ENCODE data around the gene SLC2A6. TPM values are rescaled to one million over a fixed set of nuclear protein-coding genes. Genes with fewer than 3 reads are reported as not detected.

Gene SLC2A6
- total RNA-seq, 1 donor from 2014 or later, result 2.0 TPM

- H3K27ac ChIP-seq (replicated peaks), result no peak overlapping the region
- TF ChIP-seq CTCF (IDR thresholded peaks at IDR 0.05; ENCODE audit: borderline replicate concordance), result no peak
- H3K4me3 ChIP-seq, result no peak overlapping the region
- no peaks in the 10 kb centered on the region for H3K27me3 ChIP-seq (ENCODE audit: low read depth)
- H3K36me3 ChIP-seq, result no peaks in the 10 kb centered on the region
- peaks cover 5% of the 10 kb centered on the region for H3K4me1 ChIP-seq
- H3K9me3 ChIP-seq (replicated peaks), result no peaks in the 10 kb centered on the region
- intact Hi-C loops (cut with micrococcal nuclease), result no loop called here
- no peak for DNase-seq
Measured at GRCh38 chr9:133521122-133522072, 42.5 kb upstream of the SLC2A6 start.

- no peak for DNase-seq
- H3K27me3 ChIP-seq (ENCODE audit: low read depth), result peaks cover 10% of the 10 kb centered on the region
- H3K27ac ChIP-seq (replicated peaks), result no peak overlapping the region
- intact Hi-C loops (cut with micrococcal nuclease), result no loop called here
- TF ChIP-seq CTCF (IDR thresholded peaks at IDR 0.05; ENCODE audit: borderline replicate concordance), result no peak
- no peak overlapping the region for H3K4me3 ChIP-seq
- no peaks in the 10 kb centered on the region for H3K4me1 ChIP-seq
- H3K9me3 ChIP-seq (replicated peaks), result no peaks in the 10 kb centered on the region
- H3K36me3 ChIP-seq, result no peaks in the 10 kb centered on the region
Measured at GRCh38 chr9:133520121-133520835, 41.4 kb upstream of the SLC2A6 start.

- H3K4me1 ChIP-seq, result peaks cover 3% of the 10 kb centered on the region
- no peak for TF ChIP-seq CTCF (IDR thresholded peaks at IDR 0.05; ENCODE audit: borderline replicate concordance)
- DNase-seq, result no peak
- H3K9me3 ChIP-seq (replicated peaks), result no peaks in the 10 kb centered on the region
- no peaks in the 10 kb centered on the region for H3K36me3 ChIP-seq
- H3K4me3 ChIP-seq, result no peak overlapping the region
- no peak overlapping the region for H3K27ac ChIP-seq (replicated peaks)
- intact Hi-C loops (cut with micrococcal nuclease), result no loop called here
- peaks cover 12% of the 10 kb centered on the region for H3K27me3 ChIP-seq (ENCODE audit: low read depth)
Measured at GRCh38 chr9:133519693-133520092, 40.8 kb upstream of the SLC2A6 start.

- H3K9me3 ChIP-seq (replicated peaks), result no peaks in the 10 kb centered on the region
- H3K4me3 ChIP-seq, result no peak overlapping the region
- peaks cover 12% of the 10 kb centered on the region for H3K27me3 ChIP-seq (ENCODE audit: low read depth)
- no peak overlapping the region for H3K27ac ChIP-seq (replicated peaks)
- no peaks in the 10 kb centered on the region for H3K36me3 ChIP-seq
- DNase-seq, result no peak
- intact Hi-C loops (cut with micrococcal nuclease), result no loop called here
- H3K4me1 ChIP-seq, result peaks cover 8% of the 10 kb centered on the region
- TF ChIP-seq CTCF (IDR thresholded peaks at IDR 0.05; ENCODE audit: borderline replicate concordance), result no peak
Measured at GRCh38 chr9:133518706-133519449, 40.0 kb upstream of the SLC2A6 start.

GRCh38 chr9:133518200-133518599 is 39.3 kb upstream of the SLC2A6 start:
- no peak for TF ChIP-seq CTCF (IDR thresholded peaks at IDR 0.05; ENCODE audit: borderline replicate concordance)
- Histone ChIP-seq H3K4me3 (no peak overlapping the region), H3K9me3 (replicated peaks) (no peaks in the 10 kb centered on the region), H3K27me3 (ENCODE audit: low read depth) (peaks cover 12% of the 10 kb centered on the region), H3K4me1 (peaks cover 14% of the 10 kb centered on the region), H3K27ac (replicated peaks) (no peak overlapping the region), H3K36me3 (no peaks in the 10 kb centered on the region)
- intact Hi-C loops (cut with micrococcal nuclease), result no loop called here
- DNase-seq, result no peak
